HepG2 (cell line): Measurements from ENCODE around the gene TLCD3B. TPM values are rescaled to one million over a fixed set of nuclear protein-coding genes. Genes with fewer than 3 reads are reported as not detected.
A peak's percentile ranks its signal among the peaks of the same experiment; 100 is the strongest.

Experiments
- AGO2 ChIP-seq: fragments of 200-400 bp; formaldehyde crosslinking; optimal IDR thresholded peaks from 2 replicates; pipeline ENCODE3; 2017; ENCODE audit warnings: mild to moderate bottlenecking, low read depth, low read length, moderate library complexity
- AKNA ChIP-seq: sonication (generic); formaldehyde crosslinking; IDR thresholded peaks from 2 replicates; pipeline ENCODE4 v1.4.0; 2020; ENCODE audit warnings: missing genetic modification reagents, borderline replicate concordance
- CHD2 ChIP-seq: IDR thresholded peaks from 2 replicates; pipeline ENCODE4 v1.6.1; 2011; ENCODE audit warnings: low read depth, low read length, improper control_type of control experiment
- DNMT1 ChIP-seq: sonication (generic); formaldehyde crosslinking; IDR thresholded peaks from 2 replicates; pipeline ENCODE4 v1.5.1; 2020; ENCODE audit warnings: mild to moderate bottlenecking, missing genetic modification reagents
- ERF ChIP-seq: IDR thresholded peaks from 2 replicates; pipeline ENCODE4 v1.6.1; 2018; ENCODE audit warnings: missing biosample characterization, missing genetic modification reagents
- FOXC1 ChIP-seq: sonication (generic); formaldehyde crosslinking; IDR thresholded peaks from 2 replicates; pipeline ENCODE4 v1.8.0; 2022; ENCODE audit warnings: mild to moderate bottlenecking, missing genetic modification reagents, borderline replicate concordance
- JUN ChIP-seq: sonication (generic); formaldehyde crosslinking; IDR thresholded peaks from 2 replicates; pipeline ENCODE4 v1.4.0; 2020; ENCODE audit warnings: mild to moderate bottlenecking, missing genetic modification reagents
- MEIS1 ChIP-seq: sonication (generic); formaldehyde crosslinking; IDR thresholded peaks from 2 replicates; pipeline ENCODE4 v1.9.0; 2021; ENCODE audit warnings: mild to moderate bottlenecking, missing genetic modification reagents, moderate library complexity, borderline replicate concordance
- MXD4 ChIP-seq: IDR thresholded peaks from 2 replicates; pipeline ENCODE4 v1.6.1; 2016; ENCODE audit warnings: mild to moderate bottlenecking, missing biosample characterization, missing genetic modification reagents
- NONO ChIP-seq, 2 experiments: fragments of 450-650 bp in 1 of 2; sonication (generic) in 1 of 2; formaldehyde crosslinking in 1 of 2; IDR thresholded peaks in 1 of 2; conservative IDR thresholded peaks in 1 of 2; 2 replicates each; pipeline versions ENCODE4 v1.6.1 to v1.8.0; 2017 to 2022; ENCODE audit warnings: mild to moderate bottlenecking in 1 of 2, missing genetic modification reagents in 1 of 2, moderate library complexity in 1 of 2
- PITX1 ChIP-seq: sonication (generic); formaldehyde crosslinking; IDR thresholded peaks from 2 replicates; pipeline ENCODE4 v1.5.1; 2020; ENCODE audit warnings: mild to moderate bottlenecking, missing genetic modification reagents
- PRDM15 ChIP-seq: sonication (generic); formaldehyde crosslinking; IDR thresholded peaks from 2 replicates; pipeline ENCODE4 v1.4.0; 2020; ENCODE audit warnings: missing genetic modification reagents
- RFXANK ChIP-seq: IDR thresholded peaks from 2 replicates; pipeline ENCODE4 v1.6.1; 2016
- RNF2 ChIP-seq: fragments of 450-650 bp; conservative IDR thresholded peaks from 2 replicates; pipeline ENCODE4 v1.6.1; 2016; ENCODE audit warnings: low read depth
- SALL2 ChIP-seq: sonication (generic); formaldehyde crosslinking; IDR thresholded peaks from 2 replicates; pipeline ENCODE4 v1.8.1; 2023; ENCODE audit warnings: mild to moderate bottlenecking, missing genetic modification reagents, inconsistent platforms
- SMARCC2 ChIP-seq: fragments of 450-650 bp; IDR thresholded peaks from 2 replicates; pipeline ENCODE4 v1.6.1; 2017; ENCODE audit warnings: antibody characterized with exemption, mild to moderate bottlenecking
- ZBTB38 ChIP-seq: sonication (generic); formaldehyde crosslinking; IDR thresholded peaks from 2 replicates; pipeline ENCODE4 v1.5.1; 2020; ENCODE audit warnings: mild to moderate bottlenecking, missing genetic modification reagents
- ZC3H13 ChIP-seq: sonication (generic); formaldehyde crosslinking; IDR thresholded peaks from 2 replicates; pipeline ENCODE4 v1.8.1; 2023; ENCODE audit warnings: mild to moderate bottlenecking, missing genetic modification reagents, moderate library complexity
- ZNF607 ChIP-seq: sonication (generic); formaldehyde crosslinking; IDR thresholded peaks from 2 replicates; pipeline ENCODE4 v1.5.1; 2020; ENCODE audit warnings: missing genetic modification reagents, mild to moderate bottlenecking, borderline replicate concordance
- ZNF784 ChIP-seq: sonication (generic); formaldehyde crosslinking; IDR thresholded peaks from 2 replicates; pipeline ENCODE4 v1.5.1; 2020; ENCODE audit warnings: missing genetic modification reagents, mild to moderate bottlenecking, borderline replicate concordance
- ZNF792 ChIP-seq: IDR thresholded peaks from 2 replicates; pipeline ENCODE4 v1.6.1; 2016
- polyA plus RNA-seq, 8 experiments: library from polyadenylated mRNA; depleted of rRNA in 3 of 8; stranded (reverse) in 7 of 8; unstranded in 1 of 8; fragments of >200 nt; fragmentation: Illumina TruSeq in 4 of 8; extraction: Trizol in 4 of 8; gene quantifications; 2 replicates each; pipeline versions ENCODE4 v1.2.1 to v1.2.3, GENCODE V29; 2011 to 2016; ENCODE audit warnings: low read depth in 4 of 8, missing spikeins in 1 of 8, mixed read lengths in 1 of 8; ENCODE audit not compliant: insufficient read depth in 1 of 8
- total RNA-seq, 5 experiments: library from RNA; depleted of rRNA; stranded (reverse); fragments of >200 nt; fragmentation: Illumina TruSeq; extraction: Trizol; gene quantifications; 2 replicates each; pipeline ENCODE4 v1.2.3, GENCODE V29; 2016; ENCODE audit warnings: low read depth in 1 of 5

The TLCD3B gene
- total and polyA plus RNA-seq, 2 of the 13 experiments (the other 11 are each of a cell fraction or from before 2014, with no cell fraction given) = not detected

GRCh38 chr16:29991571-29991904, 39.5 kb downstream of the TLCD3B start (continued):
- TF ChIP-seq JUN = no peak
- TF ChIP-seq SALL2 (CRISPR knock-in tag) = no peak
- TF ChIP-seq RFXANK = no peak
- TF ChIP-seq ZC3H13 (CRISPR knock-in tag) = peak; percentile 37; the same call in 1 of the 2 replicates
- TF ChIP-seq DNMT1 (CRISPR knock-in tag) = no peak
- TF ChIP-seq SMARCC2 = no peak
- no peak for TF ChIP-seq ERF (CRISPR knock-in tag)
- TF ChIP-seq ZBTB38 (CRISPR knock-in tag) = no peak
- TF ChIP-seq CHD2 = no peak
- no peak for TF ChIP-seq NONO (IDR thresholded peaks at IDR 0.05)
- 0 out of 2 replicates have a peak, but pooled peaks have one; percentile 21 for TF ChIP-seq NONO (CRISPR knock-in tag; conservative IDR thresholded peaks at IDR 0.05)
- no peak for TF ChIP-seq FOXC1 (CRISPR knock-in tag)
- no peak for TF ChIP-seq MXD4 (CRISPR knock-in tag)
- TF ChIP-seq ZNF784 (CRISPR knock-in tag) = no peak
- no peak for TF ChIP-seq PRDM15 (CRISPR knock-in tag)
- no peak for TF ChIP-seq ZNF607 (CRISPR knock-in tag)
- no peak for TF ChIP-seq AKNA (CRISPR knock-in tag)
- TF ChIP-seq ZNF792 (CRISPR knock-in tag) = no peak
- no peak for TF ChIP-seq RNF2
- no peak for TF ChIP-seq PITX1 (CRISPR knock-in tag)
- no peak for TF ChIP-seq MEIS1 (CRISPR knock-in tag)
- TF ChIP-seq AGO2 = peak; percentile 74
